Uterus (tissue), 2 donors: ENCODE measurements around the gene EVPL.

Experiments used
- POLR2A ChIP-seq, 2 donors: fragments of 450-650 bp; IDR thresholded peaks; one replicate each; pipeline ENCODE4 v1.6.1; 2016; ENCODE audit warnings: antibody characterized with exemption in 2 of 2, mild to moderate bottlenecking in 1 of 2, moderate library complexity in 1 of 2
- TF ChIP-seq, protein P1 (sequence below), 4 experiments: fragments of 200-600 bp in 2 of 4; fragments of 450-650 bp in 2 of 4; sonication (generic) in 2 of 4; IDR thresholded peaks; one replicate each; pipeline ENCODE4 v1.5.1; 2016 to 2019; ENCODE audit warnings: antibody characterized with exemption in 4 of 4, mild to moderate bottlenecking in 2 of 4, moderate library complexity in 1 of 4

- TF ChIP-seq, protein P1, sequence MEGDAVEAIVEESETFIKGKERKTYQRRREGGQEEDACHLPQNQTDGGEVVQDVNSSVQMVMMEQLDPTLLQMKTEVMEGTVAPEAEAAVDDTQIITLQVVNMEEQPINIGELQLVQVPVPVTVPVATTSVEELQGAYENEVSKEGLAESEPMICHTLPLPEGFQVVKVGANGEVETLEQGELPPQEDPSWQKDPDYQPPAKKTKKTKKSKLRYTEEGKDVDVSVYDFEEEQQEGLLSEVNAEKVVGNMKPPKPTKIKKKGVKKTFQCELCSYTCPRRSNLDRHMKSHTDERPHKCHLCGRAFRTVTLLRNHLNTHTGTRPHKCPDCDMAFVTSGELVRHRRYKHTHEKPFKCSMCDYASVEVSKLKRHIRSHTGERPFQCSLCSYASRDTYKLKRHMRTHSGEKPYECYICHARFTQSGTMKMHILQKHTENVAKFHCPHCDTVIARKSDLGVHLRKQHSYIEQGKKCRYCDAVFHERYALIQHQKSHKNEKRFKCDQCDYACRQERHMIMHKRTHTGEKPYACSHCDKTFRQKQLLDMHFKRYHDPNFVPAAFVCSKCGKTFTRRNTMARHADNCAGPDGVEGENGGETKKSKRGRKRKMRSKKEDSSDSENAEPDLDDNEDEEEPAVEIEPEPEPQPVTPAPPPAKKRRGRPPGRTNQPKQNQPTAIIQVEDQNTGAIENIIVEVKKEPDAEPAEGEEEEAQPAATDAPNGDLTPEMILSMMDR (IDR thresholded peaks at IDR 0.05): no peak
- TF ChIP-seq POLR2A (IDR thresholded peaks at IDR 0.05): no peak
Measured at GRCh38 chr17:76050538-76051467, 23.7 kb upstream of the EVPL start.
